Colonic mucosa (tissue), 4 donors: ENCODE data around the gene EIF2S2. TPM values are rescaled to one million over a fixed set of nuclear protein-coding genes. Genes with fewer than 3 reads are reported as not detected.
"Not testable (repeated sequence)": the region's sequence is repeated elsewhere in the genome, so short reads cannot be mapped to it uniquely, and the experiment has no call there.

Experiments
- DNase-seq: peaks from one replicate; pipeline ENCODE4 v3.0.0-alpha.2; 2020
- H3K27ac ChIP-seq: fragments of 200-600 bp; one replicate; pipeline ENCODE4 v1.8.0; 2021
- H3K27me3 ChIP-seq: fragments of 200-600 bp; one replicate; pipeline ENCODE4 v1.8.0; 2021
- H3K36me3 ChIP-seq: fragments of 200-600 bp; one replicate; pipeline ENCODE4 v1.8.0; 2021
- H3K4me1 ChIP-seq: fragments of 200-600 bp; one replicate; pipeline ENCODE4 v1.8.0; 2021; ENCODE audit warnings: mild to moderate bottlenecking
- H3K4me3 ChIP-seq: fragments of 200-600 bp; one replicate; pipeline ENCODE4 v1.8.0; 2021
- H3K9ac ChIP-seq, 2 donors: one replicate each; pipeline ENCODE4 v1.7.0; 2013; ENCODE audit warnings: control low read depth in 2 of 2, low read depth in 2 of 2, low read length in 2 of 2
- H3K9me3 ChIP-seq: fragments of 200-600 bp; one replicate; pipeline ENCODE4 v1.8.0; 2021
- CTCF ChIP-seq: fragments of 200-600 bp; IDR thresholded peaks from one replicate; pipeline ENCODE4 v1.8.0; 2022; ENCODE audit warnings: antibody characterized with exemption, mild to moderate bottlenecking
- intact Hi-C: fragments of 100-400 bp; cut with DNase I; formaldehyde crosslinking; loops from one replicate; pipeline ENCODE4 v1.14.1; 2022
- total RNA-seq, 2 donors: library from RNA; stranded (reverse); fragmentation: NEBNext Ultra II Directional in 1 of 2; extraction: Animal tissue kit (Norgen Biotek cat#: 25700) in 1 of 2; gene quantifications; one replicate each; pipeline ENCODE4 v1.2.1, GENCODE V29; 2021
- donor health status: healthy.
- donor health status: DM: no; HTN: no; CAD: no.
- donor health status: DM: no; HTN: no; CAD: no.

EIF2S2 gene
- total RNA-seq, 2 donors from 2014 or later: 53.1 to 71.6 TPM

GRCh38 chr20:34145280-34145819 lies 33.3 kb upstream of the EIF2S2 start:
- Histone ChIP-seq H3K9ac (no peak overlapping the region), H3K9me3 (no peaks in the 10 kb centered on the region), H3K4me1 (no peaks in the 10 kb centered on the region), H3K27me3 (no peaks in the 10 kb centered on the region), H3K4me3 (no peak overlapping the region), H3K36me3 (no peaks in the 10 kb centered on the region), H3K27ac (no peak overlapping the region)
- no peak for TF ChIP-seq CTCF
- no peak for DNase-seq
- intact Hi-C loops: no loop called here

GRCh38 chr20:34143951-34144350 lies 31.9 kb upstream of the EIF2S2 start:
- H3K36me3 ChIP-seq: no peaks in the 10 kb centered on the region
- no peak overlapping the region for H3K27ac ChIP-seq
- H3K9me3 ChIP-seq: no peaks in the 10 kb centered on the region
- intact Hi-C loops: no loop called here
- H3K4me1 ChIP-seq: no peaks in the 10 kb centered on the region
- no peak overlapping the region for H3K4me3 ChIP-seq
- no peak overlapping the region for H3K9ac ChIP-seq
- H3K27me3 ChIP-seq: no peaks in the 10 kb centered on the region
- no peak for TF ChIP-seq CTCF
- no peak for DNase-seq

GRCh38 chr20:34142121-34142520 lies 30.1 kb upstream of the EIF2S2 start:
- H3K27ac ChIP-seq: no peak overlapping the region
- no peak overlapping the region for H3K9ac ChIP-seq
- no peak for TF ChIP-seq CTCF
- intact Hi-C loops: no loop called here
- no peaks in the 10 kb centered on the region for H3K4me1 ChIP-seq
- no peaks in the 10 kb centered on the region for H3K27me3 ChIP-seq
- no peak overlapping the region for H3K4me3 ChIP-seq
- H3K36me3 ChIP-seq: no peaks in the 10 kb centered on the region
- no peak for DNase-seq
- no peaks in the 10 kb centered on the region for H3K9me3 ChIP-seq

- H3K36me3 ChIP-seq: no peaks in the 10 kb centered on the region
- no peak for TF ChIP-seq CTCF
- no peak overlapping the region for H3K27ac ChIP-seq
- no peaks in the 10 kb centered on the region for H3K27me3 ChIP-seq
- no peaks in the 10 kb centered on the region for H3K9me3 ChIP-seq
- H3K4me3 ChIP-seq: no peak overlapping the region
- intact Hi-C loops: no loop called here
- H3K4me1 ChIP-seq: no peaks in the 10 kb centered on the region
- DNase-seq: no peak
- H3K9ac ChIP-seq: no peak overlapping the region
Measured at GRCh38 chr20:34141293-34141692, 29.2 kb upstream of the EIF2S2 start.

GRCh38 chr20:34135525-34136275 lies 23.7 kb upstream of the EIF2S2 start:
- H3K27me3 ChIP-seq, H3K27ac ChIP-seq, DNase-seq, H3K4me3 ChIP-seq, H3K36me3 ChIP-seq, H3K4me1 ChIP-seq, H3K9me3 ChIP-seq, H3K9ac ChIP-seq, intact Hi-C loops: not testable (repeated sequence)

GRCh38 chr20:34133365-34133860 lies 21.4 kb upstream of the EIF2S2 start:
- H3K27me3 ChIP-seq, DNase-seq, intact Hi-C loops, H3K4me3 ChIP-seq, H3K4me1 ChIP-seq, H3K27ac ChIP-seq, H3K9me3 ChIP-seq, H3K9ac ChIP-seq, H3K36me3 ChIP-seq: not testable (repeated sequence)

GRCh38 chr20:34132943-34133342 lies 20.9 kb upstream of the EIF2S2 start:
- intact Hi-C loops, H3K36me3 ChIP-seq, H3K9ac ChIP-seq, H3K9me3 ChIP-seq, DNase-seq, H3K27ac ChIP-seq, H3K4me1 ChIP-seq, H3K27me3 ChIP-seq, H3K4me3 ChIP-seq: not testable (repeated sequence)

- DNase-seq, H3K4me1 ChIP-seq, H3K27ac ChIP-seq, H3K27me3 ChIP-seq, H3K9me3 ChIP-seq, H3K36me3 ChIP-seq, H3K4me3 ChIP-seq, intact Hi-C loops, H3K9ac ChIP-seq: not testable (repeated sequence)
Measured at GRCh38 chr20:34132491-34132890, 20.4 kb upstream of the EIF2S2 start.
